ENCODE measurements around the gene ZFPL1. TPM values are rescaled to one million over a fixed set of nuclear protein-coding genes. Genes with fewer than 3 reads are reported as not detected.

Gene ZFPL1
- total and polyA plus RNA-seq, 9 of the 15 experiments (the other 6 are each of a cell fraction or from before 2014, with no cell fraction given): 3.7 to 37.5 (median 22.7) TPM

- TF ChIP-seq JUN (IDR thresholded peaks at IDR 0.05; ENCODE audit: borderline replicate concordance, low read depth, low read length): peak; percentile 74; the same call in 1 of the 2 replicates
- TF ChIP-seq JUN (CRISPR knock-in tag; IDR thresholded peaks at IDR 0.05; ENCODE audit: borderline replicate concordance): no peak
- TF ChIP-seq NFATC3 (IDR thresholded peaks at IDR 0.05): 0 out of 2 replicates have a peak, but pooled peaks have one; percentile 33
- TF ChIP-seq ZNF583 (CRISPR knock-in tag; IDR thresholded peaks at IDR 0.05): no peak
- TF ChIP-seq EP300 (IDR thresholded peaks at IDR 0.05; ENCODE audit: low read length): peak; percentile 18; the same call in 1 of the 2 replicates
- peak; percentile 100 for TF ChIP-seq DEAF1 (CRISPR knock-in tag; IDR thresholded peaks at IDR 0.05)
- TF ChIP-seq CREB3L1 (IDR thresholded peaks at IDR 0.05; ENCODE audit: borderline replicate concordance, low read depth): 0 out of 2 replicates have a peak, but pooled peaks have one; percentile 40
- TF ChIP-seq, protein P1, sequence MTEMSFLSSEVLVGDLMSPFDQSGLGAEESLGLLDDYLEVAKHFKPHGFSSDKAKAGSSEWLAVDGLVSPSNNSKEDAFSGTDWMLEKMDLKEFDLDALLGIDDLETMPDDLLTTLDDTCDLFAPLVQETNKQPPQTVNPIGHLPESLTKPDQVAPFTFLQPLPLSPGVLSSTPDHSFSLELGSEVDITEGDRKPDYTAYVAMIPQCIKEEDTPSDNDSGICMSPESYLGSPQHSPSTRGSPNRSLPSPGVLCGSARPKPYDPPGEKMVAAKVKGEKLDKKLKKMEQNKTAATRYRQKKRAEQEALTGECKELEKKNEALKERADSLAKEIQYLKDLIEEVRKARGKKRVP (CRISPR knock-in tag; IDR thresholded peaks at IDR 0.05): 0 out of 2 replicates have a peak, but pooled peaks have one; percentile 45
- TF ChIP-seq SREBF1 (IDR thresholded peaks at IDR 0.05; ENCODE audit: borderline replicate concordance, low read depth, low read length): peak; percentile 74
- TF ChIP-seq THAP7 (CRISPR knock-in tag; IDR thresholded peaks at IDR 0.05): 0 out of 2 replicates have a peak, but pooled peaks have one; percentile 13
- peak; percentile 78 for TF ChIP-seq KAT7 (CRISPR knock-in tag; IDR thresholded peaks at IDR 0.05; ENCODE audit: borderline replicate concordance)
- no peak for TF ChIP-seq ZNF232 (CRISPR knock-in tag; IDR thresholded peaks at IDR 0.05)
- no peak for TF ChIP-seq NUFIP1 (IDR thresholded peaks at IDR 0.05; ENCODE audit: partially characterized antibody)
- TF ChIP-seq POLR2H (tag; IDR thresholded peaks at IDR 0.05; ENCODE audit: low read depth): peak; percentile 79
- peak; percentile 85; the same call in 1 of the 2 replicates for TF ChIP-seq ZNF830 (CRISPR knock-in tag; IDR thresholded peaks at IDR 0.05)
- TF ChIP-seq SIX5 (IDR thresholded peaks at IDR 0.05; ENCODE audit: borderline replicate concordance in 1 of 2, insufficient read depth in 1 of 2, low read depth in 1 of 2, low read length in 2 of 2): peak; percentile 32 to 33; a peak in 2 of 4 replicates
- TF ChIP-seq NFIC (IDR thresholded peaks at IDR 0.05): 0 out of 2 replicates have a peak, but pooled peaks have one; percentile 17
- 0 out of 2 replicates have a peak, but pooled peaks have one; percentile 27 for TF ChIP-seq ZBTB33 (CRISPR knock-in tag; IDR thresholded peaks at IDR 0.05)
- peak; percentile 39 for TF ChIP-seq CCNT2 (IDR thresholded peaks at IDR 0.05; ENCODE audit: borderline replicate concordance, extremely low read depth, insufficient read length, low read depth, low read length)
- TF ChIP-seq CBFB (CRISPR knock-in tag; IDR thresholded peaks at IDR 0.05): no peak
These were observed 33.4 kb downstream of the ZFPL1 start, which contains the start of gene ZNHIT2 (continued) for GRCh38 chr11:65117206-65118096.

Data from K562 (cell line).